HepG2 (cell line): ENCODE data around the gene ZNF581. TPM values are rescaled to one million over a fixed set of nuclear protein-coding genes. Genes with fewer than 3 reads are reported as not detected.

Source experiments
- AKAP8 ChIP-seq: sonication (generic); formaldehyde crosslinking; IDR thresholded peaks from 2 replicates; pipeline ENCODE4 v1.5.1; 2020; ENCODE audit warnings: mild to moderate bottlenecking, missing genetic modification reagents
- DPF2 ChIP-seq: sonication (generic); formaldehyde crosslinking; IDR thresholded peaks from 2 replicates; pipeline ENCODE4 v1.4.0; 2020; ENCODE audit warnings: mild to moderate bottlenecking, low read depth, missing genetic modification reagents, borderline replicate concordance
- MAF1 ChIP-seq: sonication (generic); formaldehyde crosslinking; IDR thresholded peaks from 2 replicates; pipeline ENCODE4 v1.5.0; 2020; ENCODE audit warnings: missing genetic modification reagents, borderline replicate concordance
- NCOA2 ChIP-seq: sonication (generic); formaldehyde crosslinking; IDR thresholded peaks from 2 replicates; pipeline ENCODE4 v1.8.0; 2022; ENCODE audit warnings: inconsistent platforms
- NR2C2 ChIP-seq: sonication (generic); formaldehyde crosslinking; IDR thresholded peaks from 2 replicates; pipeline ENCODE4 v1.4.0; 2020; ENCODE audit warnings: missing genetic modification reagents, mild to moderate bottlenecking, moderate library complexity, borderline replicate concordance
- PAF1 ChIP-seq: IDR thresholded peaks from 2 replicates; pipeline ENCODE4 v1.6.1; 2016; ENCODE audit warnings: missing genetic modification reagents, missing compliant biosample characterization
- SAFB2 ChIP-seq: sonication (generic); formaldehyde crosslinking; IDR thresholded peaks from 2 replicates; pipeline ENCODE4 v1.5.1; 2020; ENCODE audit warnings: missing genetic modification reagents, low read depth, mild to moderate bottlenecking, borderline replicate concordance
- SIX1 ChIP-seq: sonication (generic); formaldehyde crosslinking; IDR thresholded peaks from 2 replicates; pipeline ENCODE4 v1.4.0; 2020; ENCODE audit warnings: missing genetic modification reagents, borderline replicate concordance
- TEAD3 ChIP-seq: optimal IDR thresholded peaks from 2 replicates; pipeline ENCODE3; 2016; ENCODE audit warnings: borderline replicate concordance
- ZFP82 ChIP-seq: sonication (generic); formaldehyde crosslinking; IDR thresholded peaks from 2 replicates; pipeline ENCODE4 v1.5.1; 2020; ENCODE audit warnings: mild to moderate bottlenecking, missing genetic modification reagents, borderline replicate concordance
- ZNF329 ChIP-seq: sonication (generic); formaldehyde crosslinking; IDR thresholded peaks from 2 replicates; pipeline ENCODE4 v1.9.0; 2021; ENCODE audit warnings: low read depth, mild to moderate bottlenecking, missing genetic modification reagents
- ZNF883 ChIP-seq: sonication (generic); formaldehyde crosslinking; IDR thresholded peaks from 2 replicates; pipeline ENCODE4 v1.5.1; 2020; ENCODE audit warnings: mild to moderate bottlenecking, missing genetic modification reagents; ENCODE audit errors: not compliant biosample characterization
- polyA plus RNA-seq, 8 experiments: library from polyadenylated mRNA; depleted of rRNA in 3 of 8; stranded (reverse) in 7 of 8; unstranded in 1 of 8; fragments of >200 nt; fragmentation: Illumina TruSeq in 4 of 8; extraction: Trizol in 4 of 8; gene quantifications; 2 replicates each; pipeline versions ENCODE4 v1.2.1 to v1.2.3, GENCODE V29; 2011 to 2016; ENCODE audit warnings: low read depth in 4 of 8, missing spikeins in 1 of 8, mixed read lengths in 1 of 8; ENCODE audit not compliant: insufficient read depth in 1 of 8
- total RNA-seq, 5 experiments: library from RNA; depleted of rRNA; stranded (reverse); fragments of >200 nt; fragmentation: Illumina TruSeq; extraction: Trizol; gene quantifications; 2 replicates each; pipeline ENCODE4 v1.2.3, GENCODE V29; 2016; ENCODE audit warnings: low read depth in 1 of 5
- TF ChIP-seq, protein P1 (sequence below): sonication (generic); formaldehyde crosslinking; IDR thresholded peaks from 2 replicates; pipeline ENCODE4 v1.4.0; 2020; ENCODE audit warnings: missing genetic modification reagents, mild to moderate bottlenecking, borderline replicate concordance
- TF ChIP-seq, protein P2 (sequence below): sonication (generic); formaldehyde crosslinking; IDR thresholded peaks from 2 replicates; pipeline ENCODE4 v1.4.0; 2020; ENCODE audit warnings: missing genetic modification reagents, borderline replicate concordance
- TF ChIP-seq, protein P3 (sequence below): IDR thresholded peaks from 2 replicates; pipeline ENCODE4 v1.6.1; 2016; ENCODE audit warnings: mild to moderate bottlenecking
- TF ChIP-seq, protein P4 (sequence below), 2 experiments: sonication (generic) in 1 of 2; formaldehyde crosslinking in 1 of 2; IDR thresholded peaks; 2 replicates each; pipeline versions ENCODE4 v1.6.1 to v1.9.0; 2014 to 2022; ENCODE audit warnings: antibody characterized with exemption in 1 of 2, borderline replicate concordance in 1 of 2, inconsistent platforms in 1 of 2, low read depth in 1 of 2, missing genetic modification reagents in 1 of 2

Gene ZNF581
- total and polyA plus RNA-seq, 2 of the 13 experiments (the other 11 are each of a cell fraction or from before 2014, with no cell fraction given): 19.6 to 49.5 TPM

DNA sequence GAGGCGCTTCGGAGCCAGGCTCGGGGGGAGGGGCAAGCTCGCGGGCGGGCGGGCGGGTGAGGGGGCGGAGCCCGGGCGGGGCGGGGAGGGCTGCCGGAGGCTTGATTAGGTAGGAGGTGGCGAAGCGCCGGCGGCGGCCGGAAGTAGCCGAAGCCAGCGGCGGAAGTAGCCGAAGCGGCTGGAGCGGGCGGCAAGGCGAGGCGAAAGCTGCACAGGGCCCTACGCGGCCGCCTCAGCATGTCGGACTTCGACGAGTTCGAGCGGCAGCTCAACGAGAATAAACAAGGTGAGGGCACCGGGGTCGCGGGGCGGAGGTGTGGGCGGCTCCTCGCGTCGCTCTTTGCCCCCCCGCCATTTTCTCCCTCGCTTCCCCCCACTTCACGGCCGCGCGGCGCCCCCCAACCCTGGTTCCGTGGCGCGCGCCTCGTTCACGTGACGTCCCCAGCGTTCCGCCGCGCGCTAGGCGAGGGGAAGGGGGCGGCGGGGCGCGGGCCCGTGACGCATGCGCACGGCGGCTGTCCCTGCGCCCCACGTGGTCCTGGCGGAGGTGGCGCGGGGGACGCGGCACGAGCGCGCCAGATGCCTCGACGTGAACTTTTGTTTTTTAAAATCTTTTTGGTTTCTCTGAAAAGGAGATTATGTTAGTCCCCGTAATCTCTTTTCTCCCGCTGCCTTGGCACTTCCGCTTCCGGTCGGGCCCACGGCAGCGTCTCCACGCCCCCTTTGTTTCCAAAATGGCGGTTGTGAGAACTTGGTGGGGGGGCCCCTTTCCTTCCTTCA, 11.6 kb downstream of the ZNF581 start, which contains the start of gene U2AF2 (continued):
- TF ChIP-seq, protein P1, sequence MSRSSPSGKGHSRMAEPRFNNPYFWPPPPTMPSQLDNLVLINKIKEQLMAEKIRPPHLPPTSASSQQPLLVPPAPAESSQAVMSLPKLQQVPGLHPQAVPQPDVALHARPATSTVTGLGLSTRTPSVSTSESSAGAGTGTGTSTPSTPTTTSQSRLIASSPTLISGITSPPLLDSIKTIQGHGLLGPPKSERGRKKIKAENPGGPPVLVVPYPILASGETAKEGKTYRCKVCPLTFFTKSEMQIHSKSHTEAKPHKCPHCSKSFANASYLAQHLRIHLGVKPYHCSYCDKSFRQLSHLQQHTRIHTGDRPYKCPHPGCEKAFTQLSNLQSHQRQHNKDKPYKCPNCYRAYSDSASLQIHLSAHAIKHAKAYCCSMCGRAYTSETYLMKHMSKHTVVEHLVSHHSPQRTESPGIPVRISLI (CRISPR knock-in tag): no peak; the same call in 1 of the 2 replicates
- TF ChIP-seq TEAD3 (CRISPR knock-in tag): no peak
- TF ChIP-seq ZNF883 (CRISPR knock-in tag): peak; percentile 45
- peak; percentile 70; the same call in 1 of the 2 replicates for TF ChIP-seq ZFP82
- TF ChIP-seq, protein P2, sequence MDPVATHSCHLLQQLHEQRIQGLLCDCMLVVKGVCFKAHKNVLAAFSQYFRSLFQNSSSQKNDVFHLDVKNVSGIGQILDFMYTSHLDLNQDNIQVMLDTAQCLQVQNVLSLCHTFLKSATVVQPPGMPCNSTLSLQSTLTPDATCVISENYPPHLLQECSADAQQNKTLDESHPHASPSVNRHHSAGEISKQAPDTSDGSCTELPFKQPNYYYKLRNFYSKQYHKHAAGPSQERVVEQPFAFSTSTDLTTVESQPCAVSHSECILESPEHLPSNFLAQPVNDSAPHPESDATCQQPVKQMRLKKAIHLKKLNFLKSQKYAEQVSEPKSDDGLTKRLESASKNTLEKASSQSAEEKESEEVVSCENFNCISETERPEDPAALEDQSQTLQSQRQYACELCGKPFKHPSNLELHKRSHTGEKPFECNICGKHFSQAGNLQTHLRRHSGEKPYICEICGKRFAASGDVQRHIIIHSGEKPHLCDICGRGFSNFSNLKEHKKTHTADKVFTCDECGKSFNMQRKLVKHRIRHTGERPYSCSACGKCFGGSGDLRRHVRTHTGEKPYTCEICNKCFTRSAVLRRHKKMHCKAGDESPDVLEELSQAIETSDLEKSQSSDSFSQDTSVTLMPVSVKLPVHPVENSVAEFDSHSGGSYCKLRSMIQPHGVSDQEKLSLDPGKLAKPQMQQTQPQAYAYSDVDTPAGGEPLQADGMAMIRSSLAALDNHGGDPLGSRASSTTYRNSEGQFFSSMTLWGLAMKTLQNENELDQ: no peak
- TF ChIP-seq, protein P3, sequence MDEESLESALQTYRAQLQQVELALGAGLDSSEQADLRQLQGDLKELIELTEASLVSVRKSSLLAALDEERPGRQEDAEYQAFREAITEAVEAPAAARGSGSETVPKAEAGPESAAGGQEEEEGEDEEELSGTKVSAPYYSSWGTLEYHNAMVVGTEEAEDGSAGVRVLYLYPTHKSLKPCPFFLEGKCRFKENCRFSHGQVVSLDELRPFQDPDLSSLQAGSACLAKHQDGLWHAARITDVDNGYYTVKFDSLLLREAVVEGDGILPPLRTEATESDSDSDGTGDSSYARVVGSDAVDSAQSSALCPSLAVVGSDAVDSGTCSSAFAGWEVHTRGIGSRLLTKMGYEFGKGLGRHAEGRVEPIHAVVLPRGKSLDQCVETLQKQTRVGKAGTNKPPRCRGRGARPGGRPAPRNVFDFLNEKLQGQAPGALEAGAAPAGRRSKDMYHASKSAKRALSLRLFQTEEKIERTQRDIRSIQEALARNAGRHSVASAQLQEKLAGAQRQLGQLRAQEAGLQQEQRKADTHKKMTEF (CRISPR knock-in tag): peak; percentile 52; the same call in 1 of the 2 replicates
- no peak for TF ChIP-seq PAF1 (CRISPR knock-in tag)
- peak; percentile 67 for TF ChIP-seq NR2C2 (CRISPR knock-in tag)
- 0 out of 2 replicates have a peak, but pooled peaks have one; percentile 26 for TF ChIP-seq MAF1 (CRISPR knock-in tag)
- TF ChIP-seq, protein P4, sequence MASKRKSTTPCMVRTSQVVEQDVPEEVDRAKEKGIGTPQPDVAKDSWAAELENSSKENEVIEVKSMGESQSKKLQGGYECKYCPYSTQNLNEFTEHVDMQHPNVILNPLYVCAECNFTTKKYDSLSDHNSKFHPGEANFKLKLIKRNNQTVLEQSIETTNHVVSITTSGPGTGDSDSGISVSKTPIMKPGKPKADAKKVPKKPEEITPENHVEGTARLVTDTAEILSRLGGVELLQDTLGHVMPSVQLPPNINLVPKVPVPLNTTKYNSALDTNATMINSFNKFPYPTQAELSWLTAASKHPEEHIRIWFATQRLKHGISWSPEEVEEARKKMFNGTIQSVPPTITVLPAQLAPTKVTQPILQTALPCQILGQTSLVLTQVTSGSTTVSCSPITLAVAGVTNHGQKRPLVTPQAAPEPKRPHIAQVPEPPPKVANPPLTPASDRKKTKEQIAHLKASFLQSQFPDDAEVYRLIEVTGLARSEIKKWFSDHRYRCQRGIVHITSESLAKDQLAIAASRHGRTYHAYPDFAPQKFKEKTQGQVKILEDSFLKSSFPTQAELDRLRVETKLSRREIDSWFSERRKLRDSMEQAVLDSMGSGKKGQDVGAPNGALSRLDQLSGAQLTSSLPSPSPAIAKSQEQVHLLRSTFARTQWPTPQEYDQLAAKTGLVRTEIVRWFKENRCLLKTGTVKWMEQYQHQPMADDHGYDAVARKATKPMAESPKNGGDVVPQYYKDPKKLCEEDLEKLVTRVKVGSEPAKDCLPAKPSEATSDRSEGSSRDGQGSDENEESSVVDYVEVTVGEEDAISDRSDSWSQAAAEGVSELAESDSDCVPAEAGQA (IDR thresholded peaks at IDR 0.05; ENCODE audit: low read depth): peak; percentile 74
- TF ChIP-seq, protein P4 (CRISPR knock-in tag; IDR thresholded peaks at IDR 0.05; ENCODE audit: borderline replicate concordance): no peak
- TF ChIP-seq SAFB2 (CRISPR knock-in tag): peak; percentile 82
- TF ChIP-seq DPF2: no peak
- no peak; the same call in none of the 2 replicates for TF ChIP-seq AKAP8 (CRISPR knock-in tag)
- TF ChIP-seq NCOA2 (CRISPR knock-in tag): no peak
- TF ChIP-seq ZNF329 (CRISPR knock-in tag): 0 out of 2 replicates have a peak, but pooled peaks have one; percentile 54
- no peak for TF ChIP-seq SIX1 (CRISPR knock-in tag)
